Keratinocyte (primary cell): Measurements from ENCODE around the gene RNF225.

Source experiments
- EZH2 ChIP-seq: IDR thresholded peaks from one replicate; pipeline ENCODE4 v1.6.1; 2012; ENCODE audit warnings: inconsistent platforms, mild to moderate bottlenecking, low read length, moderate library complexity
- TF ChIP-seq, protein P1 (sequence below), 3 experiments: IDR thresholded peaks in 1 of 3; conservative IDR thresholded peaks in 1 of 3; optimal IDR thresholded peaks in 1 of 3; 2 replicates in 2 of 3; 3 replicates in 1 of 3; pipeline versions ENCODE3 to v1.5.1; 2011; ENCODE audit warnings: low read length in 3 of 3, mild to moderate bottlenecking in 3 of 3, moderate library complexity in 2 of 3, control low read depth in 1 of 3, inconsistent platforms in 1 of 3; ENCODE audit not compliant: insufficient read depth in 2 of 3; ENCODE audit errors: extremely low read depth in 1 of 3

DNA sequence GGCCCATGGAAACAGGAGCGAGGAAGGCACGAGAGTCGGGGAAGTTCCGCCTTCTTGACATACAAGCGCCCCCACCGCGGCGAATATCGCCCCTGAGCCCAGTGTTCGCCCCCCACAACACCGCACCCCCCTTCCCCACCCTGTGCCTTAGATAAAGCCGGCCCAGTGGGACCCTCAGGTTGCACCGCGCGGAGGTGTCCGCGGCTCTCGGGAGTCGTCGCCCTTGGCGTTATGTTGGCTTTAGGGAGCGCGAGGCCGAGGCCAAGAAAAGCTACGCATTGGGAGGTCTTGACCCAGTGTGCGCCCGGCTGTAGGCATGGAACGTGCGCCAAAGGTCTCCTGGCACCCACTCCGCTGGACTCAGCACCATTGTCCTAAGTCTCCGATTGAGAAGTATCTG lies 45.1 kb downstream of the RNF225 start:
- TF ChIP-seq EZH2, result no peak
- TF ChIP-seq, protein P1, sequence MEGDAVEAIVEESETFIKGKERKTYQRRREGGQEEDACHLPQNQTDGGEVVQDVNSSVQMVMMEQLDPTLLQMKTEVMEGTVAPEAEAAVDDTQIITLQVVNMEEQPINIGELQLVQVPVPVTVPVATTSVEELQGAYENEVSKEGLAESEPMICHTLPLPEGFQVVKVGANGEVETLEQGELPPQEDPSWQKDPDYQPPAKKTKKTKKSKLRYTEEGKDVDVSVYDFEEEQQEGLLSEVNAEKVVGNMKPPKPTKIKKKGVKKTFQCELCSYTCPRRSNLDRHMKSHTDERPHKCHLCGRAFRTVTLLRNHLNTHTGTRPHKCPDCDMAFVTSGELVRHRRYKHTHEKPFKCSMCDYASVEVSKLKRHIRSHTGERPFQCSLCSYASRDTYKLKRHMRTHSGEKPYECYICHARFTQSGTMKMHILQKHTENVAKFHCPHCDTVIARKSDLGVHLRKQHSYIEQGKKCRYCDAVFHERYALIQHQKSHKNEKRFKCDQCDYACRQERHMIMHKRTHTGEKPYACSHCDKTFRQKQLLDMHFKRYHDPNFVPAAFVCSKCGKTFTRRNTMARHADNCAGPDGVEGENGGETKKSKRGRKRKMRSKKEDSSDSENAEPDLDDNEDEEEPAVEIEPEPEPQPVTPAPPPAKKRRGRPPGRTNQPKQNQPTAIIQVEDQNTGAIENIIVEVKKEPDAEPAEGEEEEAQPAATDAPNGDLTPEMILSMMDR (optimal IDR thresholded peaks at IDR 0.05 in 1 of 3, IDR thresholded peaks at IDR 0.05 in 1 of 3, conservative IDR thresholded peaks at IDR 0.05 in 1 of 3; ENCODE audit: extremely low read depth in 1 of 3, insufficient read depth in 2 of 3, low read length in 3 of 3), result no peak
